ENCODE data around the gene NRXN3. TPM values are rescaled to one million over a fixed set of nuclear protein-coding genes. Genes with fewer than 3 reads are reported as not detected.

NRXN3 gene
- total and polyA plus RNA-seq, 4 donors = 0.07 to 1.2 (median 0.23) TPM

- no peaks in the 10 kb centered on the region for H3K9me3 ChIP-seq (ENCODE audit: control insufficient read depth in 4 of 4, low read length in 3 of 4)
- no peak for DNase-seq (ENCODE audit: low spot score)
- H3K27me3 ChIP-seq (ENCODE audit: control insufficient read depth in 4 of 4, insufficient read depth in 4 of 4, low read length in 3 of 4) = peaks cover 0 to 2% (median 0%) of the 10 kb centered on the region in 4 donors
- H3K4me1 ChIP-seq (ENCODE audit: control insufficient read depth in 4 of 4, insufficient read depth in 4 of 4, low read length in 3 of 4) = no peaks in the 10 kb centered on the region
- no peak overlapping the region for H3K9ac ChIP-seq (ENCODE audit: low read depth in 1 of 2, low read length in 2 of 2)
- no peak overlapping the region for H3K27ac ChIP-seq (ENCODE audit: low read depth in 1 of 2, low read length in 2 of 2)
- WGBS = 91% methylated on average over 20 of the region's 20 CpGs
- H3K36me3 ChIP-seq (ENCODE audit: control insufficient read depth in 4 of 4, insufficient read depth in 3 of 4, low read depth in 1 of 4, low read length in 3 of 4) = no peaks in the 10 kb centered on the region
- TF ChIP-seq JUND (IDR thresholded peaks at IDR 0.05) = no peak
- no peak for TF ChIP-seq EGR1 (IDR thresholded peaks at IDR 0.05; ENCODE audit: low read depth in 2 of 2)
- TF ChIP-seq RXRA (IDR thresholded peaks at IDR 0.05) = no peak
- no peak for TF ChIP-seq YY1 (IDR thresholded peaks at IDR 0.05)
- TF ChIP-seq REST (IDR thresholded peaks at IDR 0.05) = no peak
- no peak overlapping the region for H3K4me3 ChIP-seq (ENCODE audit: low read depth in 1 of 3, low read length in 3 of 3)
Observed at GRCh38 chr14:78243187-78243586, 73.0 kb downstream of the NRXN3 start.

GRCh38 chr14:78245238-78245637 is 75.1 kb downstream of the NRXN3 start:
- no peaks in the 10 kb centered on the region for H3K9me3 ChIP-seq (ENCODE audit: control insufficient read depth in 4 of 4, low read length in 3 of 4)
- DNase-seq (ENCODE audit: low spot score) = no peak
- TF ChIP-seq ZBTB33 (IDR thresholded peaks at IDR 0.05) (no peak), RXRA (IDR thresholded peaks at IDR 0.05) (no peak), NR2F2 (IDR thresholded peaks at IDR 0.05) (no peak), FOXA2 (IDR thresholded peaks at IDR 0.05) (no peak), REST (IDR thresholded peaks at IDR 0.05) (no peak), RAD21 (IDR thresholded peaks at IDR 0.05) (no peak), CTCF (IDR thresholded peaks at IDR 0.05; ENCODE audit: low read depth, low read length, missing input control) (no peak), YY1 (IDR thresholded peaks at IDR 0.05) (no peak), FOXA1 (IDR thresholded peaks at IDR 0.05) (no peak), TAF1 (conservative IDR thresholded peaks at IDR 0.05) (no peak), MAX (IDR thresholded peaks at IDR 0.05) (no peak), SP1 (IDR thresholded peaks at IDR 0.05) (no peak)

More at GRCh38 chr14:78245238-78245637, 75.1 kb downstream of the NRXN3 start:
- Histone ChIP-seq H3K27ac (ENCODE audit: low read depth in 1 of 2, low read length in 2 of 2) (no peak overlapping the region), H3K27me3 (ENCODE audit: control insufficient read depth in 4 of 4, insufficient read depth in 4 of 4, low read length in 3 of 4) (peaks cover 0 to 7% (median 0%) of the 10 kb centered on the region in 4 donors), H3K9ac (ENCODE audit: low read depth in 1 of 2, low read length in 2 of 2) (no peak overlapping the region), H3K36me3 (ENCODE audit: control insufficient read depth in 4 of 4, insufficient read depth in 3 of 4, low read depth in 1 of 4, low read length in 3 of 4) (no peaks in the 10 kb centered on the region), H3K4me1 (ENCODE audit: control insufficient read depth in 4 of 4, insufficient read depth in 4 of 4, low read length in 3 of 4) (no peaks in the 10 kb centered on the region), H3K4me3 (ENCODE audit: low read depth in 1 of 3, low read length in 3 of 3) (no peak overlapping the region)
- 30% methylated on average over 1 of the region's 1 CpG for WGBS
